Activated naive CD4-positive, alpha-beta T cell treated with anti-CD3 and anti-CD28 coated beads, Interleukin-2, amount 50 U/mL, for 24 hours (primary cell): Measurements from ENCODE around the gene EFNA5.

Experiments
- H3K27ac Mint-ChIP-seq: one replicate; pipeline ENCODE4 v1.8.0; 2021; ENCODE audit warnings: mild to moderate bottlenecking, mixed read lengths
- H3K27me3 Mint-ChIP-seq: one replicate; pipeline ENCODE4 v1.8.0; 2021; ENCODE audit warnings: mixed read lengths
- H3K36me3 Mint-ChIP-seq: one replicate; pipeline ENCODE4 v1.8.0; 2021; ENCODE audit warnings: mixed read lengths
- H3K4me1 Mint-ChIP-seq: one replicate; pipeline ENCODE4 v1.8.0; 2021; ENCODE audit warnings: mixed read lengths
- H3K4me3 Mint-ChIP-seq: one replicate; pipeline ENCODE4 v1.8.0; 2021; ENCODE audit warnings: mild to moderate bottlenecking, mixed read lengths
- H3K9me3 Mint-ChIP-seq: one replicate; pipeline ENCODE4 v1.8.0; 2021; ENCODE audit warnings: mixed read lengths

Gene EFNA5

DNA sequence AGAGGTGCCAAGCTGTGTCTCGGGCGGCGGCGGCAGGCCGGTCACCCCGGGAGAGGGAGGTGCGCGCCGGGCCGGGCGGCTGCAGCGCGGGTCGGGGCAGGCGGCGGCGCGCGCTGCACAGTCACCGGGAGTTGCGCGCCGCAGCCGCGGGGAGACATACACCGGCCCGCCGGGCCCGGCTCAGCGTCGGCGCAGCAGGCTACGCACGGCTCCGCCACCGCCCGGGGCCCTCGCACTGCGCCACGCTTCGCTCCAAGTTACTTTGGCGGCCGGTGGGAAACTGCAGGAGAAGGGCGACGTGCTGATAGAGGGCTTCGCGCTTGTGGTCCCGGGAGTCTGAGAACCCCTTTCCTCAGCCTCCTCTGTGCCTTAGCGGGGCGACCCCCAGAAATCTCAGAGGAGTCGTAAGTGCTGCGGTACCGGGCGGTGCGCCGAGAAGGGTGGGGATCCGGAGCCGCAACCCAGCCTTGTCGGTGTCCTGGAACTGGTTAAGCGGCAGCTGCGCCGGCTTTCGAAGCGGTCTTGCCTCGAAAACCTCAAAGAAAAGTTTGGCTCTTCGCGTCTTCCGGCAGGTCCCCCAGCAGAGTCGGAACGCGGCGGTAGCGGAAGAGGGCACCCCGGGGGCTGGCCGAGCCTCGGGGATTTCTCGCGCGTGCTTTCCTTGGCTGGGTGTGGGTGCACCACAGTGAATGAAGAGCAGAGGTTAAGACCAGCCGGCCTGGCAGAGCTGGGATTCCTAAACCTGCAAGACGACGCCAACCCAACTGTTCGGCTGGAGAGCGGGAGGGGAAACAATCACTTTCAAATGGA, at the start of gene EFNA5:
TSS of gene EFNA5 (minus strand) at position 6 of the 810 bp plus-strand sequence.
- H3K36me3 Mint-ChIP-seq: no peaks in the 10 kb centered on the region
- H3K27ac Mint-ChIP-seq: no peak within 1 kb of the TSS
- H3K9me3 Mint-ChIP-seq: no peaks in the 10 kb centered on the region
- H3K4me3 Mint-ChIP-seq: peak within 1 kb of the TSS; percentile 89
- peaks cover 29% of the 10 kb centered on the region for H3K4me1 Mint-ChIP-seq
- H3K27me3 Mint-ChIP-seq: peaks cover 61% of the 10 kb centered on the region

DNA sequence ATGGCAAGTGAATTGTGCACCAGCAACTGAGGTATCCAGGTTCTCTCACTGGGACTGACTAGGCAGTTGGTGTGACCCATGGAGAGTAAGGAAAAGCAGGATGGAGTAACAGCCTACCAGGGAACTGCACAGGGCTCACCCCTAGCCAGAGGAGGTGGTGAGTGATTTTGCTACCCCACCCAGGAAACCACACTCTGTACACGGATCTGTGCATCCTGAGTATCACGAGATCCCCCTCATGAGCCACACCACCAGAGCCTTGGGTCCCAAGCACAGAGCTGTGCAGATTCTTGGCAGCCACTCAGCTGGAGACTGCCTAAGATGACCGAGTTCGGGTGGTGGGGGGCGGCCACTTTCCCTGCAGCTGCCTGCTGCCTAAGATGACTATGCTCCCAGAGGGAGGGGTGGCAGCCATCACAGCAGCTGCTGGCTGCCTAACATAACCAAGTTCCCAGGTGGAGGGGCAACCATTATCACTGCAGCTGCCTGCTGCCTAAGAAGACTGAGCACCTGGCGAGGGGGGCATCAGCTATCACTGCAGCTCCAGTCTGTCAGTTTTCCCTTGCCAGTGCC, 48.4 kb upstream of the EFNA5 start:
- Mint-ChIP-seq H3K4me3 (no peak overlapping the region), H3K9me3 (peaks cover 16% of the 10 kb centered on the region)

DNA sequence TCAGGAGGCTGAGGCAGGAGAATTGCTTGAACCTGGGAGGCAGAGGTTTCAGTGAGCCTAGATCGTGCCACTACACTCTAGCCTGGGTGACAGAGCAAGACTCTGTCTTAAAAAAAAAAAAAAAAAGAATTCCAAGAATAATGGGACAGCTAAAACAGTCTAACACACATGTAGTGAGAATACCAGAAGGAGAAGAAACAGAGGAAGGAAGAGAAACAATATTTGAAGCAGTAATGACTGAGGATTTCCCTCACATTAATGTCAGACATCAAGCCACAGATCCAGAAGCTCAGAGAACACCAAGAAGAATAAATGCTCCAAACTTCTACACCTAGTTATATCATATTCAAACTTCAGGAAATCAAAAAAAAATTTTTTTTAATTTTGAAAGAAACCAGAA, 47.1 kb upstream of the EFNA5 start:
- peaks cover 16% of the 10 kb centered on the region for H3K9me3 Mint-ChIP-seq
- peaks cover 1% of the 10 kb centered on the region for H3K27me3 Mint-ChIP-seq
- H3K27ac Mint-ChIP-seq: no peak overlapping the region
- H3K4me1 Mint-ChIP-seq: no peaks in the 10 kb centered on the region
- H3K4me3 Mint-ChIP-seq: no peak overlapping the region
- no peaks in the 10 kb centered on the region for H3K36me3 Mint-ChIP-seq

More for the DNA sequence above, 48.4 kb upstream of the EFNA5 start:
- Mint-ChIP-seq H3K36me3 (no peaks in the 10 kb centered on the region), H3K27me3 (peaks cover 1% of the 10 kb centered on the region), H3K4me1 (no peaks in the 10 kb centered on the region), H3K27ac (no peak overlapping the region)

DNA sequence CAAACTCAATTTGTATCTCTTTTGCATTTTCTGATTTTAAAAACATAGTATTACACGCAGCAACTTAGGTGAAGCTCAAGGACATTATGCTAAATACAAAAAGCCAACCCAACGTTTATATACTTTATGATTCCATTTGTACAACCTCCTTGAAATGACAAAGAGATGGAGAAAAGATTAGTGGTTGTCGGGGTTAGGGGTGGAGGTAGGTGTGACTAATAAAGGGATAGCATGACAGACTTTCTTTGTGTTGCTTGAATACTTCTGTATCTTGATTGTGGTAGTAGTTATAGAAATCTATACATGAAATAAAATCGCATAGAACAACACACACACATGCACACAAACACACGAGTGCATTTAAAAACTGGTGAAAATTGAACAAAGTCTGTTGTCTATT, 42.5 kb upstream of the EFNA5 start:
- Mint-ChIP-seq H3K4me3 (no peak overlapping the region), H3K27ac (no peak overlapping the region), H3K27me3 (peaks cover 2% of the 10 kb centered on the region), H3K4me1 (no peaks in the 10 kb centered on the region), H3K36me3 (no peaks in the 10 kb centered on the region), H3K9me3 (no peaks in the 10 kb centered on the region)

DNA sequence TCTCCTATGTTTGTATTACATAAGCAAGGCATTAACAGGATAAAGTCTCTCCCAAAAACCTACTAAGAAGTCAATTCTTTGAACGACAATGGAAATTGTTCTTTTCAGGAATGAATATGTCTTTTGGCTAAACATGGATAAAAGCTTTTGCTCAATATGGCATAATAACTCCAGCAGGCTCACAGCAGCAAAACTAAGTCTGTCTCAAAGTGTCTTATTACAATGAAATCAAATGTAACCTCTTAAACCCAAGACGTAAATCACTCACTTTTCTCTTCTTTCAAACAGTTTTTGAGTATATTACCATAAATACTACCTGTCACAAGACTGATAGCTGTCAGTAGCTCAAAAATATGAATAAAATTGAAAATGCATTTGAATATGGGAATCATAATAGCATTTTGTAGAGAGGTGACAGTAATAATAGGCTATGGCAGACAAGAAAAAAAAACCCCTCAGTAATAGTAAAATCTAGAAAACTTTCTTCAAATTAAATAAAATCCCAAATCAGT, 41.7 kb upstream of the EFNA5 start:
- Mint-ChIP-seq H3K27ac (no peak overlapping the region), H3K4me1 (no peaks in the 10 kb centered on the region), H3K4me3 (no peak overlapping the region), H3K27me3 (peaks cover 4% of the 10 kb centered on the region), H3K36me3 (no peaks in the 10 kb centered on the region), H3K9me3 (peaks cover 6% of the 10 kb centered on the region)

GRCh38 chr5:107705402-107706014, 34.8 kb upstream of the EFNA5 start:
- H3K4me3 Mint-ChIP-seq: no peak overlapping the region
- H3K4me1 Mint-ChIP-seq: no peaks in the 10 kb centered on the region
- peaks cover 6% of the 10 kb centered on the region for H3K9me3 Mint-ChIP-seq
- no peak overlapping the region for H3K27ac Mint-ChIP-seq
- H3K36me3 Mint-ChIP-seq: no peaks in the 10 kb centered on the region
- peaks cover 11% of the 10 kb centered on the region for H3K27me3 Mint-ChIP-seq

GRCh38 chr5:107704681-107705401, 34.1 kb upstream of the EFNA5 start:
- Mint-ChIP-seq H3K27me3 (peaks cover 11% of the 10 kb centered on the region), H3K4me3 (no peak overlapping the region)

DNA sequence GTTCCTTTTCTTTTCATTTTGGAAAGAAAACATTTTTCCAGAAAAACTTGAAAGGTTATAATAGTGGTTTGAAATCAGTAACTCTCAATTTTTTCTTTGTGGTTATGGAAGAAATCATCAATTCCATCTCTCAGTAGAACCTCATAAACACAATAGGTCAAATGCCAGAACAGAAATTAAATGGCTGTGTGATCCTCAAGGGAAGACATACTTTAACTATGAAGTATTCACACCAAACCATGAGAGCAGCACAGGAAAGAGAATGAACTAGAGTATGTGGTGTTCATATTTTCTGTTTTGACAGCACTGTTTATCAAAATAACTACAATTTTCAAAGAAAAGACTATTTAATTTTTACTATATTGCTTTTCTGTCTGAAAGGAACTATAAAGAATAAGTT, 29.7 kb upstream of the EFNA5 start:
- H3K4me1 Mint-ChIP-seq: no peaks in the 10 kb centered on the region
- no peaks in the 10 kb centered on the region for H3K36me3 Mint-ChIP-seq
- H3K27ac Mint-ChIP-seq: no peak overlapping the region
- peaks cover 8% of the 10 kb centered on the region for H3K27me3 Mint-ChIP-seq
- H3K4me3 Mint-ChIP-seq: no peak overlapping the region
- H3K9me3 Mint-ChIP-seq: no peaks in the 10 kb centered on the region

More at GRCh38 chr5:107704681-107705401, 34.1 kb upstream of the EFNA5 start:
- Mint-ChIP-seq H3K9me3 (peaks cover 6% of the 10 kb centered on the region), H3K36me3 (no peaks in the 10 kb centered on the region), H3K27ac (no peak overlapping the region), H3K4me1 (no peaks in the 10 kb centered on the region)

GRCh38 chr5:107699425-107699824, 28.7 kb upstream of the EFNA5 start:
- no peaks in the 10 kb centered on the region for H3K4me1 Mint-ChIP-seq
- H3K27ac Mint-ChIP-seq: no peak overlapping the region
- peaks cover 6% of the 10 kb centered on the region for H3K27me3 Mint-ChIP-seq
- H3K4me3 Mint-ChIP-seq: no peak overlapping the region
- H3K9me3 Mint-ChIP-seq: no peaks in the 10 kb centered on the region
- H3K36me3 Mint-ChIP-seq: no peaks in the 10 kb centered on the region

GRCh38 chr5:107698286-107698685, 27.5 kb upstream of the EFNA5 start:
- Mint-ChIP-seq H3K36me3 (no peaks in the 10 kb centered on the region), H3K4me1 (no peaks in the 10 kb centered on the region), H3K4me3 (no peak overlapping the region), H3K9me3 (no peaks in the 10 kb centered on the region), H3K27me3 (peaks cover 4% of the 10 kb centered on the region), H3K27ac (no peak overlapping the region)

DNA sequence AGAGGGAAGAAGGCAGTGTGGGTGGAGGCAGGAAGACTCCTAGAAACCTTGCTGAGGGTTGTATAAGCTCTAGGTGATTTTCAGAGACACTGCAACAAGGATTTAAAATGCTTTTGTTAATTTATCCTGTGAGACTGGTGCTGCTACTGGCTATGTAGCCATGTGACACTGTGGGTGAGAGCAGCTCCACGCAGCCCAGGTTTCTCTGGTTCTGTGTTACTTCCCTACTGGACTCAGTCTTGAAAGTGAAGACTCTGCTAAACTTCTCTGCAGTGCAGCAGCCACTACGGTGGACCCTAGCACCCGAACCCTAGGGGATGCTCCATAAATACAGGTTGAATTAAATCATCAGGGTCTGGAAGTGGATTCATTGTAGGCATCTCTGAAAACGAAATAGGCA, 25.8 kb upstream of the EFNA5 start:
- no peak overlapping the region for H3K4me3 Mint-ChIP-seq
- H3K27me3 Mint-ChIP-seq: no peaks in the 10 kb centered on the region
- H3K9me3 Mint-ChIP-seq: no peaks in the 10 kb centered on the region
- H3K36me3 Mint-ChIP-seq: no peaks in the 10 kb centered on the region
- H3K27ac Mint-ChIP-seq: no peak overlapping the region
- no peaks in the 10 kb centered on the region for H3K4me1 Mint-ChIP-seq

GRCh38 chr5:107696080-107696479, 25.3 kb upstream of the EFNA5 start:
- Mint-ChIP-seq H3K27me3 (no peaks in the 10 kb centered on the region), H3K27ac (no peak overlapping the region), H3K4me1 (no peaks in the 10 kb centered on the region), H3K4me3 (no peak overlapping the region), H3K9me3 (no peaks in the 10 kb centered on the region), H3K36me3 (no peaks in the 10 kb centered on the region)

DNA sequence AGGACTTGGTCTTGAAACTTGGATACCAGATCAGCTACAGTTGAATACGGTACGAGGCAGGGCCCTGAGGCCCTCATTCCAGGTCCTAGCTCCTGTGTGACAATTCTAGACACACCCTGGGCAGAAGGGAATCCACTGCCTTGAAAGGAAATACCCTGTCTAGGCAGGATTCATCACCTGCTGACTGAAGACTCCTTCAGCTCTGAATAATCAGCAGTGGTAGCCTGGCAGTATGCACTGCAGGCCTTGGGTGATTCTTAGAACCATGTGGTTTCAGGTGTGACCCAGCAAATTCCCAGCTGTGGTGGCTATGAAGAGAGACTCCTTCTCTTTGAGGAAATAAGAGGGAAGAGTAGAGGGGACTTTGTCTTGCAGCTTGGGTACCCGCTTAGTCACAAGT, 17.2 kb upstream of the EFNA5 start:
- peaks cover 8% of the 10 kb centered on the region for H3K27me3 Mint-ChIP-seq
- H3K36me3 Mint-ChIP-seq: no peaks in the 10 kb centered on the region
- H3K27ac Mint-ChIP-seq: no peak overlapping the region
- H3K4me3 Mint-ChIP-seq: no peak overlapping the region
- H3K4me1 Mint-ChIP-seq: no peaks in the 10 kb centered on the region
- H3K9me3 Mint-ChIP-seq: no peaks in the 10 kb centered on the region

DNA sequence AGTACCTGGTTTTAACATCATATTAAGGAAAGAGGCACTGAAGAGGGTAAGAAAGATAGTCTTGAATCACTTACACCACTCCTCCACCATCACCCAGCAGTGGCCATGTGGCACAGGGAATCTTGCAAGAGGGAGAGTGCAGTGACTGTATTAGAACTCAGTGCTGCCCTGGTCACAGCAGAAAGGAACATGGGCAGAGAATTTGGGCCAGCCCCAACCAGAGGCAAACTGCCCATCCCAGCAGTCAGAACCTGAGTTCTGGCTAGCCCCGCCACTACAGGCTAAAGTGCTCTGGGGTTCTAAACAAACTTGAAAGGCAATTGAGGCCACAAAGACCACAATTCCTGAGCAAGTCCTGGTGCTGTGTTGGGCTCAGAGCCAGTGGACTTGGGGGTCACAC, 16.7 kb upstream of the EFNA5 start:
- no peak overlapping the region for H3K27ac Mint-ChIP-seq
- H3K4me1 Mint-ChIP-seq: no peaks in the 10 kb centered on the region
- H3K4me3 Mint-ChIP-seq: no peak overlapping the region
- H3K36me3 Mint-ChIP-seq: no peaks in the 10 kb centered on the region
- peaks cover 8% of the 10 kb centered on the region for H3K27me3 Mint-ChIP-seq
- no peaks in the 10 kb centered on the region for H3K9me3 Mint-ChIP-seq

DNA sequence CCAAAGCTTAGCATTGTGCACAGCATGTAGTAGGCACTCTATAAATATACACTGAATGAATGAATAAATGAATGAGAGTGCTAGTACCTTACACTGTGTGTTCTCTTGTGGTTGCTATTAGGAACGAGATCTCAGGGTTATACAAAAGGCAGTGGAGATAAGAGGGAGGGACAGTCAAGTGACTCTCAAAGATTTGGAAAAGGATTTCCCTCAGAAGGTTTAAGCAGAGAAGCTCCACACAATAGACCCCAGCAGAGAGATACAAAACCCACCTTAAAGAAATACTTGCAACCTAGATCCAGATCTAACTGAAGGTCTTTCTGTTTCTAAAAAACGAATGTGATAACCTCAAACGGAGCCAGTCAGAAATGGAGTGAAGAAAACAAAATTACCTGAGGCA, 11.8 kb upstream of the EFNA5 start:
- H3K27ac Mint-ChIP-seq: no peak overlapping the region
- H3K36me3 Mint-ChIP-seq: no peaks in the 10 kb centered on the region
- peaks cover 17% of the 10 kb centered on the region for H3K27me3 Mint-ChIP-seq
- H3K9me3 Mint-ChIP-seq: no peaks in the 10 kb centered on the region
- H3K4me1 Mint-ChIP-seq: no peaks in the 10 kb centered on the region
- no peak overlapping the region for H3K4me3 Mint-ChIP-seq
